ENCODE measurements around the gene HAGH. TPM values are rescaled to one million over a fixed set of nuclear protein-coding genes. Genes with fewer than 3 reads are reported as not detected.

Gene HAGH
- total and polyA plus RNA-seq, 10 of the 15 experiments (the other 5 are each of a cell fraction or from before 2014, with no cell fraction given) = 2.0 to 50.1 (median 22.4) TPM

GRCh38 chr16:1771188-1771863 is 55.3 kb downstream of the HAGH start, which contains the start of gene NME3 (continued):
- TF ChIP-seq EP300 (IDR thresholded peaks at IDR 0.05; ENCODE audit: borderline replicate concordance in 1 of 2, control insufficient read depth in 1 of 2, low read depth in 2 of 2, low read length in 2 of 2) = no peak
- TF ChIP-seq CUX1 (IDR thresholded peaks at IDR 0.05; ENCODE audit: insufficient replicate concordance, low read depth, low read length) = no peak
- peak in 1 of 2 experiments; percentile 29; a peak in 2 of 4 replicates for TF ChIP-seq BHLHE40 (IDR thresholded peaks at IDR 0.05; ENCODE audit: borderline replicate concordance in 1 of 2, low read depth in 2 of 2, low read length in 1 of 2)
- TF ChIP-seq YY1 (IDR thresholded peaks at IDR 0.05; ENCODE audit: low read depth, low read length) = peak; percentile 83; the same call in 1 of the 2 replicates
- TF ChIP-seq RUNX3 (IDR thresholded peaks at IDR 0.05; ENCODE audit: low read length) = peak; percentile 54
- no peak for TF ChIP-seq SUPT20H (IDR thresholded peaks at IDR 0.05; ENCODE audit: borderline replicate concordance, control insufficient read depth, low read depth, low read length)
- 0 out of 2 replicates have a peak, but pooled peaks have one; percentile 21 for TF ChIP-seq PAX5 (IDR thresholded peaks at IDR 0.05; ENCODE audit: borderline replicate concordance, low read depth, low read length)
- 0 out of 2 replicates have a peak, but pooled peaks have one; percentile 28 for TF ChIP-seq POLR2AphosphoS5 (IDR thresholded peaks at IDR 0.05; ENCODE audit: low read length)
- no peak for TF ChIP-seq NR2C2 (IDR thresholded peaks at IDR 0.05; ENCODE audit: borderline replicate concordance, control insufficient read depth, insufficient read length, low read depth)
- TF ChIP-seq MXI1 (IDR thresholded peaks at IDR 0.05; ENCODE audit: low read depth, low read length) = no peak
- no peak for TF ChIP-seq NFYA (IDR thresholded peaks at IDR 0.05; ENCODE audit: borderline replicate concordance, low read depth, low read length)
- TF ChIP-seq HDAC6 (IDR thresholded peaks at IDR 0.05; ENCODE audit: unreplicated experiment) = no peak
- TF ChIP-seq EGR1 (IDR thresholded peaks at IDR 0.05; ENCODE audit: borderline replicate concordance in 1 of 2, low read depth in 2 of 2, low read length in 2 of 2) = peak in 1 of 2 experiments; percentile 88; a peak in 2 of 3 replicates
- no peak for TF ChIP-seq ZNF207 (IDR thresholded peaks at IDR 0.05; ENCODE audit: borderline replicate concordance)
- no peak for TF ChIP-seq SREBF2 (IDR thresholded peaks at IDR 0.05; ENCODE audit: low read length)
- no peak for TF ChIP-seq IRF5 (IDR thresholded peaks at IDR 0.05; ENCODE audit: borderline replicate concordance)
- no peak for TF ChIP-seq HSF1 (IDR thresholded peaks at IDR 0.05; ENCODE audit: low read depth, low read length)
- TF ChIP-seq CBFB (IDR thresholded peaks at IDR 0.05; ENCODE audit: low read depth) = no peak
- TF ChIP-seq RB1 (IDR thresholded peaks at IDR 0.05; ENCODE audit: borderline replicate concordance) = peak; percentile 16; the same call in 1 of the 2 replicates
